Measurements from ENCODE around the gene GPNMB.

GPNMB gene

DNA sequence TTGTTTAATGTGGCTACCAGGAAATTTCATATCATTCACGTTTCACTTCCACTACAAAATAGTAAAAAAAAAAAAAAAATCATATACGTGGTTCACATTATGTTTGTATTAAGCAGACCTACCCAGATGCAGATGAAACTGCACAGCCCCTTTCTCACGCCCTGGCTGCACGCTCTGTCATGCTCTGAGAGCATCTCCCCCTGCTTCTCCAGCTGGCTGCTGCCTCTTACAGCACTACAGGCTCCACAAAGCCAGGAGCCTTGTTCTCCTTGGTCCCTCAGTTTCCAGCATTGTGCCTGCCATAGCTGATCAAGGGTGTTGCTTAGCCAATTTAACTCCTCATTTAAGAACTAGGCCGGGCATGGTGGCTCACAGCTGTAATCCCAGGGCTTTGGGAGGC is 6.9 kb upstream of the GPNMB start:
- CTCF ChIA-PET, result interaction anchor here (1.1 kb wide), 1 partner anchor 21 kb away, joined by 8 read pairs; no protein-coding TSS in a partner anchor
- H3K36me3 ChIP-seq (ENCODE audit: control insufficient read depth in 2 of 2, insufficient read depth in 1 of 2, low read length in 2 of 2), result no peaks in the 10 kb centered on the region
- TF ChIP-seq TRIM28 (IDR thresholded peaks at IDR 0.05; ENCODE audit: borderline replicate concordance, low read length), result no peak
- H3K27ac ChIP-seq (ENCODE audit: extremely low read depth, low read depth, low read length), result no peak overlapping the region
- no peaks in the 10 kb centered on the region for H3K9me3 ChIP-seq (ENCODE audit: control insufficient read depth, insufficient read depth, low read depth, low read length)
- H3K4me1 ChIP-seq (ENCODE audit: control insufficient read depth, insufficient read depth, low read length), result 0 out of 2 replicates have a peak, but pooled peaks cover under 1% of the 10 kb centered on the region
- H3K4me3 ChIP-seq (ENCODE audit: low read depth, low read length), result no peak overlapping the region
- POLR2A ChIA-PET, result no interaction called here

DNA sequence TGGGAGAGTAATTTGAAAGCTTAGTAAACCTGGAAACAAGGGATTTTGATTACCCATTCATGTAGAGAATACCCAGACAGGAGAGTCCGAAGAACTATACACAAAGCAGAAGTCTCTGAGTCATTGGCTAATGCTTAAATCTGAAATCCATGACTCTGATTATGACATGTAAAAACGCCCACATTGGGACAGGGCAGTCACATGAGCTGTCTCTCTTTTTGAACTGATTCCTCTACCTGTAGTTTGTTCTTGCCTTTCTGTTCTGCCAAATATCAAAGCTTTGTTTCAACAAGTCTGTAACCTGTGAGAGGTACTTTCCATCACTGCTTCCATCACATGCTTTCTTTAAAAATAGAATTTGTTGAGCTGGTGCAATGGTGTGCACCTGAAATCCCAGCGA is 4.3 kb upstream of the GPNMB start:
- Histone ChIP-seq H3K36me3 (ENCODE audit: control insufficient read depth in 2 of 2, insufficient read depth in 1 of 2, low read length in 2 of 2) (no peaks in the 10 kb centered on the region), H3K4me3 (ENCODE audit: low read depth, low read length) (no peak overlapping the region), H3K27ac (ENCODE audit: extremely low read depth, low read depth, low read length) (no peak overlapping the region), H3K9me3 (ENCODE audit: control insufficient read depth, insufficient read depth, low read depth, low read length) (no peaks in the 10 kb centered on the region), H3K4me1 (ENCODE audit: control insufficient read depth, insufficient read depth, low read length) (no peaks in the 10 kb centered on the region; the same call in 1 of the 2 replicates)
- CTCF ChIA-PET, result interaction anchor here (0.6 to 0.7 kb wide), 3 partner anchors 18 to 714 kb away, joined by 3 to 4 read pairs (median 3); no protein-coding TSS in a partner anchor
- POLR2A ChIA-PET, result no interaction called here
- TF ChIP-seq, protein P1, sequence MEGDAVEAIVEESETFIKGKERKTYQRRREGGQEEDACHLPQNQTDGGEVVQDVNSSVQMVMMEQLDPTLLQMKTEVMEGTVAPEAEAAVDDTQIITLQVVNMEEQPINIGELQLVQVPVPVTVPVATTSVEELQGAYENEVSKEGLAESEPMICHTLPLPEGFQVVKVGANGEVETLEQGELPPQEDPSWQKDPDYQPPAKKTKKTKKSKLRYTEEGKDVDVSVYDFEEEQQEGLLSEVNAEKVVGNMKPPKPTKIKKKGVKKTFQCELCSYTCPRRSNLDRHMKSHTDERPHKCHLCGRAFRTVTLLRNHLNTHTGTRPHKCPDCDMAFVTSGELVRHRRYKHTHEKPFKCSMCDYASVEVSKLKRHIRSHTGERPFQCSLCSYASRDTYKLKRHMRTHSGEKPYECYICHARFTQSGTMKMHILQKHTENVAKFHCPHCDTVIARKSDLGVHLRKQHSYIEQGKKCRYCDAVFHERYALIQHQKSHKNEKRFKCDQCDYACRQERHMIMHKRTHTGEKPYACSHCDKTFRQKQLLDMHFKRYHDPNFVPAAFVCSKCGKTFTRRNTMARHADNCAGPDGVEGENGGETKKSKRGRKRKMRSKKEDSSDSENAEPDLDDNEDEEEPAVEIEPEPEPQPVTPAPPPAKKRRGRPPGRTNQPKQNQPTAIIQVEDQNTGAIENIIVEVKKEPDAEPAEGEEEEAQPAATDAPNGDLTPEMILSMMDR (tag by site-specific recombination; IDR thresholded peaks at IDR 0.05), result no peak
- TF ChIP-seq, protein P2, sequence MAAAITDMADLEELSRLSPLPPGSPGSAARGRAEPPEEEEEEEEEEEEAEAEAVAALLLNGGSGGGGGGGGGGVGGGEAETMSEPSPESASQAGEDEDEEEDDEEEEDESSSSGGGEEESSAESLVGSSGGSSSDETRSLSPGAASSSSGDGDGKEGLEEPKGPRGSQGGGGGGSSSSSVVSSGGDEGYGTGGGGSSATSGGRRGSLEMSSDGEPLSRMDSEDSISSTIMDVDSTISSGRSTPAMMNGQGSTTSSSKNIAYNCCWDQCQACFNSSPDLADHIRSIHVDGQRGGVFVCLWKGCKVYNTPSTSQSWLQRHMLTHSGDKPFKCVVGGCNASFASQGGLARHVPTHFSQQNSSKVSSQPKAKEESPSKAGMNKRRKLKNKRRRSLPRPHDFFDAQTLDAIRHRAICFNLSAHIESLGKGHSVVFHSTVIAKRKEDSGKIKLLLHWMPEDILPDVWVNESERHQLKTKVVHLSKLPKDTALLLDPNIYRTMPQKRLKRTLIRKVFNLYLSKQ (tag by site-specific recombination; IDR thresholded peaks at IDR 0.05; ENCODE audit: borderline replicate concordance), result no peak
- TF ChIP-seq ZSCAN23 (tag by site-specific recombination; IDR thresholded peaks at IDR 0.05), result no peak

DNA sequence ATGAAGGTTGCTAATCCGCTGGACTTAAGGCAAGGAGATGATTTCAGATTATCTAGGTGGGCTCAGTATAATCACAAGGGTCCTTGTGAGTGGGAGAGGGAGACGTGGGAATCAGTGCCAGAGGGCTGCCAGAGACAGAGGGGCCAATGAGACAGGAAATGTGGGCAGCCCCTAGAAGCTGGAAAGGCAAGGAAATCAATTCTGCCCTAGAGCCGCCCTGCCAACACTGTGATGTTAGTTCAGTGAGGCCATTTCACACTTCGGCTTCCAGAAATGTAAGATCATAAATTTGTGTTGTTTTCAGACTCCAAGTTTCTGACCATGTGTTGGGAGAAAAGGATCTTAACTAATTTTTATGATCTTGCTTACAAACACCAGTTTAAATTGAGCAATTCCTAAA is 3.6 kb upstream of the GPNMB start:
- CTCF ChIA-PET, result interaction anchor here (0.5 to 0.6 kb wide), 2 partner anchors 17 to 115 kb away, joined by 3 to 5 read pairs; no protein-coding TSS in a partner anchor
- Histone ChIP-seq H3K4me3 (ENCODE audit: low read depth, low read length) (no peak overlapping the region), H3K36me3 (ENCODE audit: control insufficient read depth in 2 of 2, insufficient read depth in 1 of 2, low read length in 2 of 2) (no peaks in the 10 kb centered on the region), H3K9me3 (ENCODE audit: control insufficient read depth, insufficient read depth, low read depth, low read length) (no peaks in the 10 kb centered on the region), H3K27ac (ENCODE audit: extremely low read depth, low read depth, low read length) (no peak overlapping the region), H3K4me1 (ENCODE audit: control insufficient read depth, insufficient read depth, low read length) (no peaks in the 10 kb centered on the region; the same call in 1 of the 2 replicates)
- TF ChIP-seq ZNF133 (tag by site-specific recombination; IDR thresholded peaks at IDR 0.05) (no peak), ZBTB8A (tag by site-specific recombination; IDR thresholded peaks at IDR 0.05) (no peak), ZNF629 (tag by site-specific recombination; IDR thresholded peaks at IDR 0.05) (no peak), ZNF223 (tag by site-specific recombination; IDR thresholded peaks at IDR 0.05) (no peak), ZNF473 (tag by site-specific recombination; IDR thresholded peaks at IDR 0.05) (no peak), KLF10 (tag by site-specific recombination; IDR thresholded peaks at IDR 0.05) (no peak), ZNF175 (tag by site-specific recombination; IDR thresholded peaks at IDR 0.05) (no peak), GLIS2 (tag by site-specific recombination; IDR thresholded peaks at IDR 0.05) (no peak), ZNF571 (tag by site-specific recombination; IDR thresholded peaks at IDR 0.05) (no peak), GLIS1 (tag by site-specific recombination; IDR thresholded peaks at IDR 0.05) (no peak), ZNF416 (tag by site-specific recombination; IDR thresholded peaks at IDR 0.05) (no peak), ZNF155 (tag by site-specific recombination; IDR thresholded peaks at IDR 0.05) (no peak)
- TF ChIP-seq, protein P3, sequence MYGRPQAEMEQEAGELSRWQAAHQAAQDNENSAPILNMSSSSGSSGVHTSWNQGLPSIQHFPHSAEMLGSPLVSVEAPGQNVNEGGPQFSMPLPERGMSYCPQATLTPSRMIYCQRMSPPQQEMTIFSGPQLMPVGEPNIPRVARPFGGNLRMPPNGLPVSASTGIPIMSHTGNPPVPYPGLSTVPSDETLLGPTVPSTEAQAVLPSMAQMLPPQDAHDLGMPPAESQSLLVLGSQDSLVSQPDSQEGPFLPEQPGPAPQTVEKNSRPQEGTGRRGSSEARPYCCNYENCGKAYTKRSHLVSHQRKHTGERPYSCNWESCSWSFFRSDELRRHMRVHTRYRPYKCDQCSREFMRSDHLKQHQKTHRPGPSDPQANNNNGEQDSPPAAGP (tag by site-specific recombination; IDR thresholded peaks at IDR 0.05), result no peak
- TF ChIP-seq, protein P4, sequence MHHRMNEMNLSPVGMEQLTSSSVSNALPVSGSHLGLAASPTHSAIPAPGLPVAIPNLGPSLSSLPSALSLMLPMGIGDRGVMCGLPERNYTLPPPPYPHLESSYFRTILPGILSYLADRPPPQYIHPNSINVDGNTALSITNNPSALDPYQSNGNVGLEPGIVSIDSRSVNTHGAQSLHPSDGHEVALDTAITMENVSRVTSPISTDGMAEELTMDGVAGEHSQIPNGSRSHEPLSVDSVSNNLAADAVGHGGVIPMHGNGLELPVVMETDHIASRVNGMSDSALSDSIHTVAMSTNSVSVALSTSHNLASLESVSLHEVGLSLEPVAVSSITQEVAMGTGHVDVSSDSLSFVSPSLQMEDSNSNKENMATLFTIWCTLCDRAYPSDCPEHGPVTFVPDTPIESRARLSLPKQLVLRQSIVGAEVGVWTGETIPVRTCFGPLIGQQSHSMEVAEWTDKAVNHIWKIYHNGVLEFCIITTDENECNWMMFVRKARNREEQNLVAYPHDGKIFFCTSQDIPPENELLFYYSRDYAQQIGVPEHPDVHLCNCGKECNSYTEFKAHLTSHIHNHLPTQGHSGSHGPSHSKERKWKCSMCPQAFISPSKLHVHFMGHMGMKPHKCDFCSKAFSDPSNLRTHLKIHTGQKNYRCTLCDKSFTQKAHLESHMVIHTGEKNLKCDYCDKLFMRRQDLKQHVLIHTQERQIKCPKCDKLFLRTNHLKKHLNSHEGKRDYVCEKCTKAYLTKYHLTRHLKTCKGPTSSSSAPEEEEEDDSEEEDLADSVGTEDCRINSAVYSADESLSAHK (tag by site-specific recombination; IDR thresholded peaks at IDR 0.05), result no peak
- TF ChIP-seq, protein P5, sequence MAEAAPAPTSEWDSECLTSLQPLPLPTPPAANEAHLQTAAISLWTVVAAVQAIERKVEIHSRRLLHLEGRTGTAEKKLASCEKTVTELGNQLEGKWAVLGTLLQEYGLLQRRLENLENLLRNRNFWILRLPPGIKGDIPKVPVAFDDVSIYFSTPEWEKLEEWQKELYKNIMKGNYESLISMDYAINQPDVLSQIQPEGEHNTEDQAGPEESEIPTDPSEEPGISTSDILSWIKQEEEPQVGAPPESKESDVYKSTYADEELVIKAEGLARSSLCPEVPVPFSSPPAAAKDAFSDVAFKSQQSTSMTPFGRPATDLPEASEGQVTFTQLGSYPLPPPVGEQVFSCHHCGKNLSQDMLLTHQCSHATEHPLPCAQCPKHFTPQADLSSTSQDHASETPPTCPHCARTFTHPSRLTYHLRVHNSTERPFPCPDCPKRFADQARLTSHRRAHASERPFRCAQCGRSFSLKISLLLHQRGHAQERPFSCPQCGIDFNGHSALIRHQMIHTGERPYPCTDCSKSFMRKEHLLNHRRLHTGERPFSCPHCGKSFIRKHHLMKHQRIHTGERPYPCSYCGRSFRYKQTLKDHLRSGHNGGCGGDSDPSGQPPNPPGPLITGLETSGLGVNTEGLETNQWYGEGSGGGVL (tag by site-specific recombination; IDR thresholded peaks at IDR 0.05), result no peak
- TF ChIP-seq, protein P6, sequence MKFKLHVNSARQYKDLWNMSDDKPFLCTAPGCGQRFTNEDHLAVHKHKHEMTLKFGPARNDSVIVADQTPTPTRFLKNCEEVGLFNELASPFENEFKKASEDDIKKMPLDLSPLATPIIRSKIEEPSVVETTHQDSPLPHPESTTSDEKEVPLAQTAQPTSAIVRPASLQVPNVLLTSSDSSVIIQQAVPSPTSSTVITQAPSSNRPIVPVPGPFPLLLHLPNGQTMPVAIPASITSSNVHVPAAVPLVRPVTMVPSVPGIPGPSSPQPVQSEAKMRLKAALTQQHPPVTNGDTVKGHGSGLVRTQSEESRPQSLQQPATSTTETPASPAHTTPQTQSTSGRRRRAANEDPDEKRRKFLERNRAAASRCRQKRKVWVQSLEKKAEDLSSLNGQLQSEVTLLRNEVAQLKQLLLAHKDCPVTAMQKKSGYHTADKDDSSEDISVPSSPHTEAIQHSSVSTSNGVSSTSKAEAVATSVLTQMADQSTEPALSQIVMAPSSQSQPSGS (tag by site-specific recombination; IDR thresholded peaks at IDR 0.05; ENCODE audit: low read depth), result no peak
- POLR2A ChIA-PET, result no interaction called here

All from HEK293 (cell line).